HepG2 (cell line): ENCODE measurements around the gene DPM2. TPM values are rescaled to one million over a fixed set of nuclear protein-coding genes. Genes with fewer than 3 reads are reported as not detected.
A peak's percentile ranks its signal among the peaks of the same experiment; 100 is the strongest.

Experiments used
- ATAC-seq: fragments of 200-7000 bp; cut with Tn5 transposase; 3 replicates; pipeline ENCODE4 v1.9.1; 2020; ENCODE audit warnings: mild to moderate bottlenecking, moderate library complexity
- BruUV-seq: library from RNA; stranded (reverse); fragments of 400-500 nt; replicated peaks from 2 replicates; lab custom pipeline; 2021; lab: Mats Ljungman, UMichigan
- CTCF ChIA-PET: fragments of 300-600 bp; formaldehyde crosslinking; extraction: SDS; loops from one replicate; lab custom pipeline; 2021; ENCODE audit warnings: low total read pairs, inconsistent platforms, low intra/inter-chr PET ratio; lab: Yijun Ruan, JAX
- POLR2A ChIA-PET: fragments of 350-600 bp; sonication (Branson Sonifier 250); formaldehyde crosslinking; loops from one replicate; lab custom pipeline; 2020; ENCODE audit warnings: antibody characterized with exemption, inconsistent platforms; lab: Yijun Ruan, JAX
- DNase-seq: peaks from one replicate; pipeline ENCODE4 v3.0.0-alpha.2; 2015; ENCODE audit warnings: low spot score
- FAIRE-seq: peaks from 3 replicates; lab custom pipeline; 2011; peaks lifted over from hg19 to GRCh38; lab: Jason Lieb, UNC
- H2AFZ ChIP-seq: one replicate; pipeline ENCODE4 v1.6.1; 2011; ENCODE audit warnings: low read length, inconsistent platforms
- H3K27ac ChIP-seq: fragments of 300-600 bp; 3 replicates; pipeline ENCODE4 v1.8.0; 2011; ENCODE audit warnings: mixed run types, mild to moderate bottlenecking, mixed read lengths, low read length, inconsistent platforms; ENCODE audit not compliant: insufficient read depth; ENCODE audit errors: extremely low read length
- H3K27me3 ChIP-seq, 2 experiments: fragments of 200-600 bp in 1 of 2; 2 replicates in 1 of 2; 3 replicates in 1 of 2; pipeline versions ENCODE4 v1.6.0 to v1.8.0; 2011; ENCODE audit warnings: low read length in 2 of 2, mild to moderate bottlenecking in 2 of 2, moderate library complexity in 2 of 2, inconsistent platforms in 1 of 2; ENCODE audit not compliant: insufficient read depth in 2 of 2, control insufficient read depth in 1 of 2
- H3K36me3 ChIP-seq, 2 experiments: fragments of 200-600 bp in 1 of 2; replicated peaks in 1 of 2; 2 replicates in 1 of 2; 3 replicates in 1 of 2; pipeline versions ENCODE4 v1.5.1 to v1.8.0; 2011; ENCODE audit warnings: low read length in 2 of 2, inconsistent platforms in 1 of 2; ENCODE audit not compliant: insufficient read depth in 2 of 2, control insufficient read depth in 1 of 2
- H3K4me1 ChIP-seq: 2 replicates; pipeline ENCODE4 v1.5.1; 2012; ENCODE audit warnings: low read length, inconsistent platforms; ENCODE audit not compliant: insufficient read depth
- H3K4me2 ChIP-seq: 2 replicates; pipeline ENCODE4 v1.6.0; 2011; ENCODE audit warnings: low read depth, low read length, inconsistent platforms
- H3K4me3 ChIP-seq, 3 experiments: fragments of 200-600 bp in 1 of 3; sonication (generic), shearing (Covaris generic) in 1 of 3; replicated peaks in 1 of 3; 2 replicates each; pipeline ENCODE4 v1.5.1; 2011 to 2016; ENCODE audit warnings: low read length in 3 of 3, inconsistent platforms in 2 of 3, low read depth in 2 of 3, mild to moderate bottlenecking in 2 of 3, control low read depth in 1 of 3, mixed read lengths in 1 of 3; ENCODE audit not compliant: insufficient read depth in 1 of 3
- H3K79me2 ChIP-seq: one replicate; pipeline ENCODE4 v1.6.1; 2011; ENCODE audit warnings: low read length, inconsistent platforms; ENCODE audit not compliant: insufficient read depth
- H3K9ac ChIP-seq: 2 replicates; pipeline ENCODE4 v1.6.0; 2011; ENCODE audit warnings: mild to moderate bottlenecking, low read depth, low read length, inconsistent platforms; ENCODE audit not compliant: insufficient read depth
- H3K9me3 ChIP-seq: 2 replicates; pipeline ENCODE4 v1.5.1; 2012; ENCODE audit warnings: mild to moderate bottlenecking, low read length
- H4K20me1 ChIP-seq: 2 replicates; pipeline ENCODE4 v1.6.0; 2011; ENCODE audit warnings: inconsistent platforms, mild to moderate bottlenecking, low read length, moderate library complexity; ENCODE audit not compliant: insufficient read depth
- ATRX ChIP-seq: sonication (generic); formaldehyde crosslinking; IDR thresholded peaks from 2 replicates; pipeline ENCODE4 v1.4.0; 2020; ENCODE audit warnings: missing genetic modification reagents, borderline replicate concordance
- BRD4 ChIP-seq: sonication (generic); formaldehyde crosslinking; IDR thresholded peaks from 2 replicates; pipeline ENCODE4 v1.4.0; 2020; ENCODE audit warnings: missing genetic modification reagents
- HOXA3 ChIP-seq: sonication (generic); formaldehyde crosslinking; IDR thresholded peaks from 2 replicates; pipeline ENCODE4 v1.5.0; 2020; ENCODE audit warnings: missing genetic modification reagents
- MED1 ChIP-seq: sonication (generic); formaldehyde crosslinking; IDR thresholded peaks from 2 replicates; pipeline ENCODE4 v1.4.0; 2020; ENCODE audit warnings: missing genetic modification reagents
- NR2F6 ChIP-seq, 2 experiments: IDR thresholded peaks; 2 replicates each; pipeline ENCODE4 v1.6.1; 2016; ENCODE audit warnings: antibody characterized with exemption in 1 of 2, mild to moderate bottlenecking in 1 of 2
- ONECUT2 ChIP-seq: sonication (generic); formaldehyde crosslinking; IDR thresholded peaks from 2 replicates; pipeline ENCODE4 v1.4.0; 2020; ENCODE audit warnings: missing genetic modification reagents
- REST ChIP-seq, 2 experiments: IDR thresholded peaks; 2 replicates each; pipeline ENCODE4 v1.6.1; 2011 to 2012; ENCODE audit warnings: low read length in 2 of 2, borderline replicate concordance in 1 of 2, low read depth in 1 of 2, mild to moderate bottlenecking in 1 of 2, moderate library complexity in 1 of 2
- SP4 ChIP-seq: sonication (generic); formaldehyde crosslinking; IDR thresholded peaks from 2 replicates; pipeline ENCODE4 v1.8.1; 2023; ENCODE audit warnings: mild to moderate bottlenecking, missing genetic modification reagents
- SPEN ChIP-seq: sonication (generic); formaldehyde crosslinking; IDR thresholded peaks from 2 replicates; pipeline ENCODE4 v1.5.1; 2020; ENCODE audit warnings: low read depth, mild to moderate bottlenecking, missing genetic modification reagents
- TAF1 ChIP-seq: sonication (generic); formaldehyde crosslinking; IDR thresholded peaks from 2 replicates; pipeline ENCODE4 v1.4.0; 2020; ENCODE audit warnings: missing genetic modification reagents
- ZNF121 ChIP-seq: sonication (generic); formaldehyde crosslinking; IDR thresholded peaks from 2 replicates; pipeline ENCODE4 v1.5.0; 2020; ENCODE audit warnings: mild to moderate bottlenecking, missing genetic modification reagents
- ZNF350 ChIP-seq: sonication (generic); formaldehyde crosslinking; IDR thresholded peaks from 2 replicates; pipeline ENCODE4 v1.4.0; 2020; ENCODE audit warnings: mild to moderate bottlenecking, low read depth, missing genetic modification reagents, borderline replicate concordance
- ZNF354B ChIP-seq: sonication (generic); formaldehyde crosslinking; IDR thresholded peaks from 2 replicates; pipeline ENCODE4 v1.8.0; 2022; ENCODE audit warnings: mild to moderate bottlenecking, missing genetic modification reagents
- ZNF672 ChIP-seq: sonication (generic); formaldehyde crosslinking; IDR thresholded peaks from 2 replicates; pipeline ENCODE4 v1.8.1; 2022; ENCODE audit warnings: missing genetic modification reagents
- ZNF891 ChIP-seq: sonication (generic); formaldehyde crosslinking; IDR thresholded peaks from 2 replicates; pipeline ENCODE4 v1.5.0; 2020; ENCODE audit warnings: mild to moderate bottlenecking, missing genetic modification reagents
- ZZZ3 ChIP-seq: sonication (generic); formaldehyde crosslinking; IDR thresholded peaks from 2 replicates; pipeline ENCODE4 v1.4.0; 2020; ENCODE audit warnings: missing genetic modification reagents, mild to moderate bottlenecking, borderline replicate concordance
- WGBS: methylation state at CpG from one replicate; pipeline ENCODE4 v1.1.6; 2017; ENCODE audit warnings: low lambda C conversion rate; 5-methylcytosine and 5-hydroxymethylcytosine counted together
- in situ Hi-C: cut with HindIII; loops from 2 replicates; pipeline ENCODE4 v1.10.0; 2017; ENCODE audit warnings: low pct_unique_long_range_greater_than_20kb; ENCODE audit not compliant: extremely low pct_ligation_motif_present
- intact Hi-C: fragments of 100-400 bp; cut with micrococcal nuclease; formaldehyde crosslinking; loops from one replicate; pipeline ENCODE4 v1.10.0; 2022; ENCODE audit not compliant: unreplicated experiment
- polyA plus RNA-seq, 8 experiments: library from polyadenylated mRNA; depleted of rRNA in 3 of 8; stranded (reverse) in 7 of 8; unstranded in 1 of 8; fragments of >200 nt; fragmentation: Illumina TruSeq in 4 of 8; extraction: Trizol in 4 of 8; gene quantifications; 2 replicates each; pipeline versions ENCODE4 v1.2.1 to v1.2.3, GENCODE V29; 2011 to 2016; ENCODE audit warnings: low read depth in 4 of 8, missing spikeins in 1 of 8, mixed read lengths in 1 of 8; ENCODE audit not compliant: insufficient read depth in 1 of 8
- total RNA-seq, 5 experiments: library from RNA; depleted of rRNA; stranded (reverse); fragments of >200 nt; fragmentation: Illumina TruSeq; extraction: Trizol; gene quantifications; 2 replicates each; pipeline ENCODE4 v1.2.3, GENCODE V29; 2016; ENCODE audit warnings: low read depth in 1 of 5
- TF ChIP-seq, protein P1 (sequence below): sonication (generic); formaldehyde crosslinking; IDR thresholded peaks from 2 replicates; pipeline ENCODE4 v1.4.0; 2020; ENCODE audit warnings: missing genetic modification reagents, borderline replicate concordance
- TF ChIP-seq, protein P2 (sequence below): sonication (generic); formaldehyde crosslinking; IDR thresholded peaks from 2 replicates; pipeline ENCODE4 v1.5.0; 2020; ENCODE audit warnings: mild to moderate bottlenecking, missing genetic modification reagents

The DPM2 gene
- total and polyA plus RNA-seq, 2 of the 13 experiments (the other 11 are each of a cell fraction or from before 2014, with no cell fraction given): 24.8 to 35.3 TPM

DNA sequence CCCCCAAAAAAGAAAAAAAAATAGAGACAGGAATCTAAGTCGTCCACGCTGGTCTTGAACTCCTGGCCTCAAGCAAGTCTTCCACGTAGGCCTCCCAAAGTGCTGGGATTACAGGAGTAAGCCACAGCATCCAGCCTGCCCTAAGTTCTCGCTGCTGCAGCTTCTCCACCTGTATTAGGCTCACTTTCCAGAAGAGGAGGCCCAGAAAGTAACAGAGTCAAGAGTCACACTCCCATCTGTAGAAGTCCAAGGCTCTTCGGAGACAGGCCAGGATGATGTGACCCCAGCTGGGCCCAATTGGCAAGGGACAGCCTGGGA, 41.3 kb upstream of the DPM2 start:
- in situ Hi-C loops (no loop called here), intact Hi-C loops (loop anchor here (5.0 kb wide), 2 partner anchors 37 to 43 kb away; no protein-coding TSS in a partner anchor)
- no peak for ATAC-seq
- Histone ChIP-seq H3K36me3 (peaks cover 0 to 4% of the 10 kb centered on the region in 2 experiments; a peak in 1 of 5 replicates), H3K27me3 (no peaks in the 10 kb centered on the region; a peak in 1 of 5 replicates), H3K4me3 (peak overlapping the region; percentile 86 to 90 (median 90)), H3K4me2 (peak overlapping the region; percentile 97), H3K4me1 (peaks cover 70% of the 10 kb centered on the region), H3K9me3 (no peaks in the 10 kb centered on the region), H3K79me2 (peaks cover 63% of the 10 kb centered on the region), H3K9ac (peak overlapping the region; percentile 84), H4K20me1 (peaks cover 37% of the 10 kb centered on the region; the same call in 1 of the 2 replicates), H3K27ac (peak overlapping the region; percentile 60), H2AFZ (no peak overlapping the region)
- DNase-seq: no peak
- POLR2A ChIA-PET: interaction anchor here (0.9 to 2.3 kb wide), 3 partner anchors 13 to 119 kb away, joined by 3 to 8 read pairs (median 4); no protein-coding TSS in a partner anchor
- no peak for FAIRE-seq
- no TSS peak for BruUV-seq
- 4% methylated on average over 5 of the region's 5 CpGs for WGBS
- CTCF ChIA-PET: no interaction called here
- TF ChIP-seq SPEN (CRISPR knock-in tag) (no peak), NR2F6 (IDR thresholded peaks at IDR 0.05) (no peak), NR2F6 (CRISPR knock-in tag; IDR thresholded peaks at IDR 0.05) (no peak), ZNF891 (0 out of 2 replicates have a peak, but pooled peaks have one; percentile 14), ZNF672 (no peak), ZNF121 (CRISPR knock-in tag) (peak; percentile 75; the same call in 1 of the 2 replicates), MED1 (CRISPR knock-in tag) (0 out of 2 replicates have a peak, but pooled peaks have one; percentile 24), BRD4 (0 out of 2 replicates have a peak, but pooled peaks have one; percentile 33), ZZZ3 (no peak), ATRX (CRISPR knock-in tag) (no peak), TAF1 (CRISPR knock-in tag) (0 out of 2 replicates have a peak, but pooled peaks have one; percentile 4), ONECUT2 (CRISPR knock-in tag) (no peak), HOXA3 (peak; percentile 15; the same call in 1 of the 2 replicates), SP4 (0 out of 2 replicates have a peak, but pooled peaks have one; percentile 49), ZNF350 (no peak), ZNF354B (no peak), REST (IDR thresholded peaks at IDR 0.05; ENCODE audit: borderline replicate concordance in 1 of 2, low read depth in 1 of 2, low read length in 2 of 2) (no peak)
- TF ChIP-seq, protein P1, sequence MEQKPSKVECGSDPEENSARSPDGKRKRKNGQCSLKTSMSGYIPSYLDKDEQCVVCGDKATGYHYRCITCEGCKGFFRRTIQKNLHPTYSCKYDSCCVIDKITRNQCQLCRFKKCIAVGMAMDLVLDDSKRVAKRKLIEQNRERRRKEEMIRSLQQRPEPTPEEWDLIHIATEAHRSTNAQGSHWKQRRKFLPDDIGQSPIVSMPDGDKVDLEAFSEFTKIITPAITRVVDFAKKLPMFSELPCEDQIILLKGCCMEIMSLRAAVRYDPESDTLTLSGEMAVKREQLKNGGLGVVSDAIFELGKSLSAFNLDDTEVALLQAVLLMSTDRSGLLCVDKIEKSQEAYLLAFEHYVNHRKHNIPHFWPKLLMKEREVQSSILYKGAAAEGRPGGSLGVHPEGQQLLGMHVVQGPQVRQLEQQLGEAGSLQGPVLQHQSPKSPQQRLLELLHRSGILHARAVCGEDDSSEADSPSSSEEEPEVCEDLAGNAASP (CRISPR knock-in tag): 0 out of 2 replicates have a peak, but pooled peaks have one; percentile 15
- TF ChIP-seq, protein P2, sequence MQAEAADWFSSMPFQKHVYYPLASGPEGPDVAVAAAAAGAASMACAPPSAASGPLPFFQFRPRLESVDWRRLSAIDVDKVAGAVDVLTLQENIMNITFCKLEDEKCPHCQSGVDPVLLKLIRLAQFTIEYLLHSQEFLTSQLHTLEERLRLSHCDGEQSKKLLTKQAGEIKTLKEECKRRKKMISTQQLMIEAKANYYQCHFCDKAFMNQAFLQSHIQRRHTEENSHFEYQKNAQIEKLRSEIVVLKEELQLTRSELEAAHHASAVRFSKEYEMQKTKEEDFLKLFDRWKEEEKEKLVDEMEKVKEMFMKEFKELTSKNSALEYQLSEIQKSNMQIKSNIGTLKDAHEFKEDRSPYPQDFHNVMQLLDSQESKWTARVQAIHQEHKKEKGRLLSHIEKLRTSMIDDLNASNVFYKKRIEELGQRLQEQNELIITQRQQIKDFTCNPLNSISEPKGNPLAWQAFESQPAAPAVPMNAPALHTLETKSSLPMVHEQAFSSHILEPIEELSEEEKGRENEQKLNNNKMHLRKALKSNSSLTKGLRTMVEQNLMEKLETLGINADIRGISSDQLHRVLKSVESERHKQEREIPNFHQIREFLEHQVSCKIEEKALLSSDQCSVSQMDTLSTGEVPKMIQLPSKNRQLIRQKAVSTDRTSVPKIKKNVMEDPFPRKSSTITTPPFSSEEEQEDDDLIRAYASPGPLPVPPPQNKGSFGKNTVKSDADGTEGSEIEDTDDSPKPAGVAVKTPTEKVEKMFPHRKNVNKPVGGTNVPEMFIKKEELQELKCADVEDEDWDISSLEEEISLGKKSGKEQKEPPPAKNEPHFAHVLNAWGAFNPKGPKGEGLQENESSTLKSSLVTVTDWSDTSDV (CRISPR knock-in tag): no peak
